ENCODE measurements around the gene GYS1.

Gene GYS1

DNA sequence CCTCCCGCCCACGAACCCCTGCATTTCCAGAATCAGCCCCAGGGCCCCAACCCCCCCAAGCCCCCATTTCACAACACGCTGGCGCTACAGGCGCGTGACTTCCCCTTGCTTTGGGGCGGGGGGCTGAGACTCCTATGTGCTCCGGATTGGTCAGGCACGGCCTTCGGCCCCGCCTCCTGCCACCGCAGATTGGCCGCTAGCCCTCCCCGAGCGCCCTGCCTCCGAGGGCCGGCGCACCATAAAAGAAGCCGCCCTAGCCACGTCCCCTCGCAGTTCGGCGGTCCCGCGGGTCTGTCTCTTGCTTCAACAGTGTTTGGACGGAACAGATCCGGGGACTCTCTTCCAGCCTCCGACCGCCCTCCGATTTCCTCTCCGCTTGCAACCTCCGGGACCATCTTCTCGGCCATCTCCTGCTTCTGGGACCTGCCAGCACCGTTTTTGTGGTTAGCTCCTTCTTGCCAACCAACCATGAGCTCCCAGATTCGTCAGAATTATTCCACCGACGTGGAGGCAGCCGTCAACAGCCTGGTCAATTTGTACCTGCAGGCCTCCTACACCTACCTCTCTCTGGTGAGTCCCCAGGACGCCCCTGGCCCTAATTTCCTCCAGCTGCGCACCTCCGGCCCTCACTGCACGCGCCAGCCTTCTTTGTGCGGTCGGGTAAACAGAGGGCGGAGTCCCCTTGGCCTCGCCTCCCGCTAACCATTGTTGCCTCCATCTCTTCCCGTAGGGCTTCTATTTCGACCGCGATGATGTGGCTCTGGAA lies 27.9 kb downstream of the GYS1 start, which contains the start of gene FTL:
FTL (plus strand) TSS at position 270 of the 766 bp plus-strand sequence; CDS start at position 469, 199 bp downstream.
- peak; percentile 97 for DNase-seq (ENCODE audit: low spot score)
- TF ChIP-seq, protein P1, sequence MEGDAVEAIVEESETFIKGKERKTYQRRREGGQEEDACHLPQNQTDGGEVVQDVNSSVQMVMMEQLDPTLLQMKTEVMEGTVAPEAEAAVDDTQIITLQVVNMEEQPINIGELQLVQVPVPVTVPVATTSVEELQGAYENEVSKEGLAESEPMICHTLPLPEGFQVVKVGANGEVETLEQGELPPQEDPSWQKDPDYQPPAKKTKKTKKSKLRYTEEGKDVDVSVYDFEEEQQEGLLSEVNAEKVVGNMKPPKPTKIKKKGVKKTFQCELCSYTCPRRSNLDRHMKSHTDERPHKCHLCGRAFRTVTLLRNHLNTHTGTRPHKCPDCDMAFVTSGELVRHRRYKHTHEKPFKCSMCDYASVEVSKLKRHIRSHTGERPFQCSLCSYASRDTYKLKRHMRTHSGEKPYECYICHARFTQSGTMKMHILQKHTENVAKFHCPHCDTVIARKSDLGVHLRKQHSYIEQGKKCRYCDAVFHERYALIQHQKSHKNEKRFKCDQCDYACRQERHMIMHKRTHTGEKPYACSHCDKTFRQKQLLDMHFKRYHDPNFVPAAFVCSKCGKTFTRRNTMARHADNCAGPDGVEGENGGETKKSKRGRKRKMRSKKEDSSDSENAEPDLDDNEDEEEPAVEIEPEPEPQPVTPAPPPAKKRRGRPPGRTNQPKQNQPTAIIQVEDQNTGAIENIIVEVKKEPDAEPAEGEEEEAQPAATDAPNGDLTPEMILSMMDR (IDR thresholded peaks at IDR 0.05; ENCODE audit: extremely low read depth, missing control alignments) = no peak

- TF ChIP-seq, protein P1 (IDR thresholded peaks at IDR 0.05; ENCODE audit: extremely low read depth, missing control alignments) = no peak
- DNase-seq (ENCODE audit: low spot score) = no peak
Measured at GRCh38 chr19:48964205-48965039, 28.7 kb downstream of the GYS1 start.

- DNase-seq (ENCODE audit: low spot score) = peak; percentile 87
- TF ChIP-seq, protein P1 (IDR thresholded peaks at IDR 0.05; ENCODE audit: extremely low read depth, missing control alignments) = no peak
Measured at GRCh38 chr19:48963371-48964204, 29.5 kb downstream of the GYS1 start.

GRCh38 chr19:48962849-48963165 lies 30.3 kb downstream of the GYS1 start:
- TF ChIP-seq, protein P1 (IDR thresholded peaks at IDR 0.05; ENCODE audit: extremely low read depth, missing control alignments) = no peak
- DNase-seq (ENCODE audit: low spot score) = no peak

GRCh38 chr19:48962029-48962848 lies 30.9 kb downstream of the GYS1 start:
- TF ChIP-seq, protein P1 (IDR thresholded peaks at IDR 0.05; ENCODE audit: extremely low read depth, missing control alignments) = no peak
- peak; percentile 89 for DNase-seq (ENCODE audit: low spot score)

DNA sequence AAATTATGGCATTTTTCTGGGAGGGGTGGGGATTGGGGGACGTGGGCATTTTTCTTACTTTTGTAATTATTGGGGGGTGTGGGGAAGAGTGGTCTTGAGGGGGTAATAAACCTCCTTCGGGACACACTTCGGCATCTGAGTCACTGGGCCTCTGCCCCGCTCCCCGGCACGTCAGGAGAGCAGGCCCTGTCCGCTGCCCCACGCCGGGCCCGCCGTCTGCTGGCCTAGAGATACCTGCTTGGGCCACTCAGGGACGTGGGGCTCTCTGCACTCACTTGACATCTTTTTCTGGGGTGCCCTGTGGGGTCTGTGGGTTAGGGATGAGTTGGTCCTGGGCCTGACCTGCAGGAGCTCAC lies 31.5 kb downstream of the GYS1 start:
- TF ChIP-seq, protein P1 (IDR thresholded peaks at IDR 0.05; ENCODE audit: extremely low read depth, missing control alignments) = no peak
- DNase-seq (ENCODE audit: low spot score) = no peak
